NB4 (cell line): ENCODE data around the gene TMEM232.
A peak's percentile ranks its signal among the peaks of the same experiment; 100 is the strongest.

ENCODE experiments used
- DNase-seq: peaks from one replicate; pipeline ENCODE4 v3.0.0; 2010; ENCODE audit warnings: low read depth
- H3K4me3 ChIP-seq: one replicate; pipeline ENCODE4 v1.5.1; 2011; ENCODE audit warnings: mild to moderate bottlenecking, low read depth, low read length, moderate library complexity
- CTCF ChIP-seq: IDR thresholded peaks from one replicate; pipeline ENCODE4 v1.5.1; 2012; ENCODE audit warnings: low read depth, low read length
- MAX ChIP-seq: IDR thresholded peaks from 2 replicates; pipeline ENCODE4 v1.6.1; 2011; ENCODE audit warnings: low read depth, low read length
- MYC ChIP-seq: IDR thresholded peaks from 2 replicates; pipeline ENCODE4 v1.6.1; 2011; ENCODE audit warnings: low read depth, low read length
- POLR2A ChIP-seq: IDR thresholded peaks from 2 replicates; pipeline ENCODE4 v1.6.1; 2011; ENCODE audit warnings: mild to moderate bottlenecking; ENCODE audit not compliant: insufficient read length; ENCODE audit errors: extremely low read depth

The TMEM232 gene

DNA sequence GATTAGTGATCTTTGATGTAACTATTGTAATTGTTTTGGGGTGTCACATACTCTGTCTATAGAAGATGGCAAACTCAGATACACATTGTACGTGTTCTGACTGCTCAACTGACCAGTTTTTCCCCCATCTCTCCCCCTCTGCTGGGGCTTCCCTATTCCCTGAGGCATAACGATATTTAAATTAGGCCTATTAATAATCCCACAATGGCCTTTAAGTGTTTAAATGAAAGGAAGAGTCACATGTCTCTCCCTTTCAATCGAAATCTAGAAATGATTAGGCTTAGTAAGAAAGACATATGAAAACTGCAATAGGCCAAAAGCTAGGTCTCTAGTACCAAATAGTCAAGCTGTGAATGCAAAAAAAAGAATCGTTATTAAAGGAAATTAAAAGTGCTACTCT lies 265.6 kb downstream of the TMEM232 start:
- H3K4me3 ChIP-seq = no peak overlapping the region
- no peak for TF ChIP-seq MYC
- no peak for TF ChIP-seq CTCF
- no peak for TF ChIP-seq MAX
- TF ChIP-seq POLR2A = no peak

DNA sequence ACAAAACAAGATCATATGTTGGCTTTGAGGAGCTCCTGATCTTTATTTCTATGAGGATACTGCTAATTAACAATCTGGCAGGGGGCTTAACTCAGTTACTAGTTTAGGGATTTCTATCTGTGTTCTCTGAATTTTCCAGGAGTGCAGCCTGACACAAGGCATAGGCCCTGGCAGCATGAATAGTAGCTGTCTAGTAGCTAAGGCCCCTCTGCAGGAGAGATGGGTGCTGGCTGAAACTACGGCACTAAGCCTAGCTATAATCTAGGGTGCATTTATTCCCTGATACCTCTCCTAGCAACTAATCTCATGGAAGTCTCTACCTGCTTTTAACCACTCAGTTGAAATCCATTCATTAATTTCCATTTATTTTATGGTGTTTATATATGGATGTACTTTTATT lies 268.2 kb downstream of the TMEM232 start:
- no peak for DNase-seq
- H3K4me3 ChIP-seq = no peak overlapping the region
- TF ChIP-seq MYC (no peak), POLR2A (no peak)

More for the DNA sequence above, 265.6 kb downstream of the TMEM232 start:
- no peak for DNase-seq

DNA sequence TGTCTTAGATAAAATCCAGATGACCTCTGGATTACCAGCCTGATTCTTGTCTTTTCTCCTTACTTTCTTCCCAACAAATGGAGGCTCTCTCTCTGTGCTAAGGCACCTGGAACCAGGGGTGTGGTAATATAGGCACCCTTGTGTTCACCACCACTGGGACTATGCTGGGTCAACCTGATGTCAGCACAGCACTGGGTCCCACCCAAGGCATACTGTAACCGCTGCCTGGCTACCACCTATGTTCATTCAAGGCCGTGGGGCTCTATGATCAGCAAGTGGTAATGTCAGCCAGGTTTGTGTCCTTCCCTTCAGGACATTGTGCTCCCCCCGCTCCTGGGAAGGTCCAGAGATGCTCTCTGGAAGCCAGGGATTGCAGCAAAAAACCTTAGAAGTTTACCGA lies 283.6 kb downstream of the TMEM232 start:
- no peak overlapping the region for H3K4me3 ChIP-seq
- no peak for DNase-seq
- TF ChIP-seq MAX (no peak), CTCF (no peak), POLR2A (no peak), MYC (no peak)

- DNase-seq = peak; percentile 32
- peak; percentile 13 for TF ChIP-seq CTCF
- no peak for TF ChIP-seq POLR2A
- no peak for TF ChIP-seq MYC
- no peak for TF ChIP-seq MAX
- no peak overlapping the region for H3K4me3 ChIP-seq
Measured at GRCh38 chr5:110441035-110441434, 285.4 kb downstream of the TMEM232 start.

- DNase-seq = no peak
- no peak overlapping the region for H3K4me3 ChIP-seq
- TF ChIP-seq CTCF (no peak), MAX (no peak), MYC (no peak)
Measured at GRCh38 chr5:110440058-110440457, 286.4 kb downstream of the TMEM232 start.

- no peak for DNase-seq
- TF ChIP-seq MYC (no peak), MAX (no peak)
- H3K4me3 ChIP-seq = no peak overlapping the region
Measured at GRCh38 chr5:110439296-110439695, 287.2 kb downstream of the TMEM232 start.

GRCh38 chr5:110435207-110435606 lies 291.3 kb downstream of the TMEM232 start:
- no peak for DNase-seq
- TF ChIP-seq CTCF = no peak
- no peak for TF ChIP-seq MAX
- no peak for TF ChIP-seq POLR2A
- no peak for TF ChIP-seq MYC
- no peak overlapping the region for H3K4me3 ChIP-seq
